Right lobe of liver (tissue), 6 donors: ENCODE data around the gene MAMLD1. TPM values are rescaled to one million over a fixed set of nuclear protein-coding genes. Genes with fewer than 3 reads are reported as not detected.

ENCODE experiments used
- ATAC-seq, 4 donors: fragments of 200-7000 bp; cut with Tn5 transposase; one replicate each; pipeline ENCODE4 v1.9.1; 2020; ENCODE audit warnings: mild to moderate bottlenecking in 4 of 4, moderate library complexity in 4 of 4
- DNase-seq, 3 donors: peaks; one replicate each; pipeline ENCODE4 v3.0.0-alpha.2; 2020
- H3K27ac ChIP-seq, 3 donors: fragments of 200-600 bp; one replicate each; pipeline ENCODE4 v1.8.0; 2022
- H3K27me3 ChIP-seq, 2 donors: fragments of 200-600 bp; one replicate each; pipeline ENCODE4 v1.8.0; 2022
- H3K36me3 ChIP-seq, 4 donors: fragments of 200-600 bp; sonication (generic) in 1 of 4; one replicate each; pipeline versions ENCODE4 v1.5.1 to v1.8.0; 2017 to 2022; ENCODE audit warnings: control low read depth in 1 of 4
- H3K4me1 ChIP-seq, 4 donors: fragments of 200-600 bp; sonication (generic) in 1 of 4; one replicate each; pipeline versions ENCODE4 v1.5.1 to v1.8.0; 2017 to 2022; ENCODE audit warnings: control low read depth in 1 of 4
- H3K4me3 ChIP-seq, 3 donors: fragments of 200-600 bp; one replicate each; pipeline ENCODE4 v1.8.0; 2022
- H3K9me3 ChIP-seq, 4 donors: fragments of 200-600 bp; sonication (generic) in 1 of 4; one replicate each; pipeline versions ENCODE4 v1.5.1 to v1.8.0; 2017 to 2022; ENCODE audit warnings: control low read depth in 1 of 4
- POLR2A ChIP-seq: fragments of 450-650 bp; IDR thresholded peaks from one replicate; pipeline ENCODE4 v1.6.1; 2017; ENCODE audit warnings: antibody characterized with exemption, mild to moderate bottlenecking
- WGBS: methylation state at CpG from one replicate; pipeline ENCODE4 v1.1.6; 2018; ENCODE audit warnings: low coverage, low lambda C conversion rate; ENCODE audit not compliant: insufficient coverage; ENCODE audit errors: missing lambda C conversion rate; 5-methylcytosine and 5-hydroxymethylcytosine counted together
- intact Hi-C, 2 donors: fragments of 100-400 bp; cut with DNase I; formaldehyde crosslinking; loops; one replicate each; pipeline versions ENCODE4 v1.11.2 to v1.14.1; 2022
- total RNA-seq, 6 experiments: library from RNA; depleted of rRNA in 2 of 6; stranded (reverse); fragments of >200 nt in 2 of 6; fragmentation: NEBNext Ultra II Directional in 3 of 6; extraction: Animal tissue kit (Norgen Biotek cat#: 25700) in 3 of 6; gene quantifications; one replicate each; pipeline versions ENCODE4 v1.1.0 to v1.2.4, GENCODE V29; 2016 to 2023
- TF ChIP-seq, protein P1 (sequence below), 4 donors: fragments of 200-600 bp in 3 of 4; fragments of 450-650 bp in 1 of 4; IDR thresholded peaks; one replicate each; pipeline versions ENCODE4 v1.5.1 to v1.8.0; 2016 to 2022; ENCODE audit warnings: antibody characterized with exemption in 4 of 4, mild to moderate bottlenecking in 2 of 4
- donor health status: DM: no; HTN: yes; CAD: no.
- donor health status: DM: no; HTN: no; CAD: no.
- donor health status: DM: no; HTN: no; CAD: no.
- donor health status: DM: no; HTN: yes; CAD: no.
- donor health status: DM: no; HTN: yes; CAD: no.

The MAMLD1 gene
- total RNA-seq, 6 experiments from 2014 or later = 0.99 to 4.7 (median 1.8) TPM

DNA sequence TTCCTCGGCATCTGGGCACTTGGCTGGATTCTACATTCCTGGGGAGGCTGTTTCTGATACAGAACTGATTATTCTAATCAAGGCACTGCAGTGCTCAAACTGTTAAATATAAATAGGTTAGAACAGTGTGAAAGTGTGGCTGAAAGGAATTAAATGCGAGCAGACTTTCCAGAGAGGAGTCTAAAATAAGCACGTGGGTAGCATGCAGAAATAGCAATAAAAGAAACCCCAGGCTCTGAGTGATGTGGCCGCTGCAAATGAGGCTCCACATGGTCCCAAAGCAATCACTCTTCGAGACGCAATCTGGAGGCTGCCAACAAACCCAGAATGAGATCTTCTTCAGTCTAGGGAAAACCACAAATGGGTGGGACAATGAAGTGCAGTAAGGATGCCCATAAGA lies 174.7 kb downstream of the MAMLD1 start:
- TF ChIP-seq, protein P1, sequence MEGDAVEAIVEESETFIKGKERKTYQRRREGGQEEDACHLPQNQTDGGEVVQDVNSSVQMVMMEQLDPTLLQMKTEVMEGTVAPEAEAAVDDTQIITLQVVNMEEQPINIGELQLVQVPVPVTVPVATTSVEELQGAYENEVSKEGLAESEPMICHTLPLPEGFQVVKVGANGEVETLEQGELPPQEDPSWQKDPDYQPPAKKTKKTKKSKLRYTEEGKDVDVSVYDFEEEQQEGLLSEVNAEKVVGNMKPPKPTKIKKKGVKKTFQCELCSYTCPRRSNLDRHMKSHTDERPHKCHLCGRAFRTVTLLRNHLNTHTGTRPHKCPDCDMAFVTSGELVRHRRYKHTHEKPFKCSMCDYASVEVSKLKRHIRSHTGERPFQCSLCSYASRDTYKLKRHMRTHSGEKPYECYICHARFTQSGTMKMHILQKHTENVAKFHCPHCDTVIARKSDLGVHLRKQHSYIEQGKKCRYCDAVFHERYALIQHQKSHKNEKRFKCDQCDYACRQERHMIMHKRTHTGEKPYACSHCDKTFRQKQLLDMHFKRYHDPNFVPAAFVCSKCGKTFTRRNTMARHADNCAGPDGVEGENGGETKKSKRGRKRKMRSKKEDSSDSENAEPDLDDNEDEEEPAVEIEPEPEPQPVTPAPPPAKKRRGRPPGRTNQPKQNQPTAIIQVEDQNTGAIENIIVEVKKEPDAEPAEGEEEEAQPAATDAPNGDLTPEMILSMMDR (IDR thresholded peaks at IDR 0.05) = no peak
- TF ChIP-seq POLR2A = no peak
- ATAC-seq (no peak), DNase-seq (no peak)
- Histone ChIP-seq H3K27ac (no peak overlapping the region), H3K36me3 (no peaks in the 10 kb centered on the region), H3K4me3 (no peak overlapping the region), H3K27me3 (no peaks in the 10 kb centered on the region), H3K4me1 (no peaks in the 10 kb centered on the region), H3K9me3 (no peaks in the 10 kb centered on the region)
- intact Hi-C loops = no loop called here
- WGBS = 48% methylated on average over 3 of the region's 6 CpGs

DNA sequence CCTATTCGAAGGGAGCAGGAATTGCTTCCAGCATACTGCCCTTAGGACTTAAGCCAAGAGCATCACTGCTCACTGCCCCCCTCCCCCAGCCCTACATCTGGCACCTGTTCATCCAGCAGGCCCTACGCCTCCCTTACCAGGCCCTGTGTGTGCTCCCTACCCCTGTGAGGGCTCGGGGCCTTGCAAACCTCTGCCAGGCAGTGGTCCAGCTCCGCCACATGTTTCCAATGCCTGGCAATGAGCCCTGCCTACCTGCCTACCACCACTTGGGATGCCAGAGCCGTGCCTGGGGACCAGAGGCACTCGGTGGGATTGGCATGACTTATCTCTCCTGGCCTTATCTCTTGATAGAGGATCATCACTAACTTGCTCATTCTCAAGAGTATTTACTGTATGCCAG lies 177.8 kb downstream of the MAMLD1 start:
- Histone ChIP-seq H3K27me3 (no peaks in the 10 kb centered on the region), H3K9me3 (no peaks in the 10 kb centered on the region), H3K27ac (no peak overlapping the region), H3K36me3 (no peaks in the 10 kb centered on the region), H3K4me1 (no peaks in the 10 kb centered on the region), H3K4me3 (no peak overlapping the region)
- TF ChIP-seq POLR2A = no peak
- TF ChIP-seq, protein P1 (IDR thresholded peaks at IDR 0.05) = no peak
- 59% methylated on average over 5 of the region's 6 CpGs for WGBS
- intact Hi-C loops = no loop called here
- ATAC-seq = no peak
- no peak for DNase-seq

DNA sequence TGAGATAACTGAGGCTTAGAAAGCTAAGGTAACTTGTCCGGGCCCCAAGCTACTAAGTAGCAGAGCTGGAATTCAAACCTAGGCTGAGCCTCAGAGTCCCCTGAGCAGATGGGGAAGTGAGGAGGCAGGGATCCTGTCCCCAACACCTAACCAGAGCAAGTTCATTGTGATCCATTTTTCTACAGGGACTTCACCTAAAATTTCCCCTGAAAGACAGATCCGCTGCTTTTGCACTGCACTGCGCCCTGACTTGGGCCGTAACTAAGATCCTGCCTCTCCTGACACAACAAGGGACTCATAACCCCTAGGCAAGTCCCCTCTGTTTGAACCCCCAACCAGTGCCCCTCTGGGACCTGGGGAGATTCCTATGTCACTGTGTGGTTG lies 179.7 kb downstream of the MAMLD1 start:
- Histone ChIP-seq H3K4me1 (peaks cover 0 to 11% (median 0%) of the 10 kb centered on the region in 4 donors), H3K4me3 (no peak overlapping the region), H3K9me3 (no peaks in the 10 kb centered on the region), H3K36me3 (no peaks in the 10 kb centered on the region), H3K27me3 (no peaks in the 10 kb centered on the region), H3K27ac (no peak overlapping the region)
- WGBS = no CpG with 5 or more reads among the region's 4 CpGs
- TF ChIP-seq, protein P1 (IDR thresholded peaks at IDR 0.05) = no peak
- TF ChIP-seq POLR2A = no peak
- DNase-seq (no peak), ATAC-seq (no peak)
- intact Hi-C loops = no loop called here

DNA sequence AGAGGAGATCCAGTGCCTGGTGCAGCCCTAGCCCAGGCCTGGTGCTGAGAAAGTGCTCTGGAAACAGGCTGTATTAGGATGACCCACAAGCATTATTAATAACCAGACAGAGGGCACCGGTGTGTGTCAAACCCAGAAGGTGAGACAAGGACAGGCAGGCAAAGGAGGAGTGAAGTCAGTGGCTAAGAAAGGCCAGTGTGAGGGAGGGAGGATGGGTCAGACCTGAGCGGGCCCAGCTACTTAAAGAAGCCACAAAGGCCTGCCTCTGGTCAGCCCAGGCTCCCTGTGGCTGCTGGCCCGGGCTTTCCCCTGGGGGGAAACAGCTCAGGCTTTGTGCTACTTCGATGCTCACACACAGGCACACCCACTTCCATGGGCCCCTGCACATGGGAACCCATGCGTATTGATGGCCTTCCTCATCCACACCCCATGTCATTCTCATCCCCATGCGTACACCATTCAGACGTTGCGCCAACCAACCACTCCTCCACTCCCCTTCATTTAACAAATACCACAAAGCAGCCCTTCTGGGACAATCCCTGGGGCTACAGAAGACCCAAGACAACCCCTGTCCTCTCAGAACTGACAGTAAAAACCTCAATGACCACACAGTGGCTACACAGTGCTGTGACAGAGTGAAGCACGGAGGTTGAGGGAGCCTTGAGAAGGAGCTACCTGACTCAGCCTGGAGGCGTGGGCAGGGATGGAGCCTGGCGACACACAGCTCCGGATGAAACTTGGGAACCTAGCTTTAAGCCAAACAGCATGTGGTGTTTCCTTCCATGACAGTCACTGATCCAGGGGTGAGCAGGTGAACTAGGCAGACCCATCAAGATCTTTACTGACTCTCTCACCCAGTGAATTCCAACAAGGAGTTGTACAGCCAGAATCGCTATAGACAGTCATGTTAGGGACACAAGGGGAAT lies 180.4 kb downstream of the MAMLD1 start:
- Histone ChIP-seq H3K27ac (no peak overlapping the region), H3K9me3 (no peaks in the 10 kb centered on the region), H3K27me3 (no peaks in the 10 kb centered on the region), H3K36me3 (no peaks in the 10 kb centered on the region), H3K4me3 (no peak overlapping the region), H3K4me1 (peaks cover 0 to 11% (median 0%) of the 10 kb centered on the region in 4 donors)
- TF ChIP-seq, protein P1 (IDR thresholded peaks at IDR 0.05) = no peak
- no peak for TF ChIP-seq POLR2A
- WGBS = 85% methylated on average over 9 of the region's 13 CpGs
- DNase-seq = no peak
- no peak for ATAC-seq
- intact Hi-C loops = no loop called here
